ENCODE measurements around the gene SMPDL3B.

Gene SMPDL3B

GRCh38 chr1:27934818-27935549, at the start of gene SMPDL3B:
SMPDL3B (plus strand) TSS chr1:27935000; CDS start chr1:27935184, 184 bp downstream.
- DNase-seq: no peak

GRCh38 chr1:27885114-27885528, 49.7 kb upstream of the SMPDL3B start:
- DNase-seq: no peak

- DNase-seq: no peak
Measured at GRCh38 chr1:27885621-27886352, 49.0 kb upstream of the SMPDL3B start.

GRCh38 chr1:27886353-27886679, 48.5 kb upstream of the SMPDL3B start:
- no peak for DNase-seq

GRCh38 chr1:27886744-27887143, 48.1 kb upstream of the SMPDL3B start:
- DNase-seq: no peak

GRCh38 chr1:27887215-27888021, 47.4 kb upstream of the SMPDL3B start:
- DNase-seq: peak in 2 of 4 experiments; percentile 15 to 31

- no peak for DNase-seq
Measured at GRCh38 chr1:27889506-27889905, 45.3 kb upstream of the SMPDL3B start.

- no peak for DNase-seq
Measured at GRCh38 chr1:27891196-27891889, 43.5 kb upstream of the SMPDL3B start.

- DNase-seq: no peak
Measured at GRCh38 chr1:27894521-27894920, 40.3 kb upstream of the SMPDL3B start.

- DNase-seq: no peak
Measured at GRCh38 chr1:27906759-27907158, 28.0 kb upstream of the SMPDL3B start.

GRCh38 chr1:27912429-27912828, 22.4 kb upstream of the SMPDL3B start:
- no peak for DNase-seq

- DNase-seq: no peak
Measured at GRCh38 chr1:27915082-27915575, 19.7 kb upstream of the SMPDL3B start.

- DNase-seq: no peak
Measured at GRCh38 chr1:27922272-27922671, 12.5 kb upstream of the SMPDL3B start.

GRCh38 chr1:27928216-27928954, 6.4 kb upstream of the SMPDL3B start:
- no peak for DNase-seq

GRCh38 chr1:27931184-27931583, 3.6 kb upstream of the SMPDL3B start:
- DNase-seq: no peak

GRCh38 chr1:27931759-27932158, 3.0 kb upstream of the SMPDL3B start:
- DNase-seq: no peak

GRCh38 chr1:27935721-27936120, 921 bp downstream of the SMPDL3B start:
- no peak for DNase-seq

- no peak for DNase-seq
Measured at GRCh38 chr1:27936370-27936769, 1.6 kb downstream of the SMPDL3B start.

GRCh38 chr1:27937524-27937836, 2.7 kb downstream of the SMPDL3B start:
- DNase-seq: no peak

- no peak for DNase-seq
Measured at GRCh38 chr1:27938488-27938887, 3.7 kb downstream of the SMPDL3B start.

- peak; percentile 19 to 70 (median 54) for DNase-seq
Measured at GRCh38 chr1:27940297-27940696, 5.5 kb downstream of the SMPDL3B start.

- no peak for DNase-seq
Measured at GRCh38 chr1:27940870-27941560, 6.2 kb downstream of the SMPDL3B start.

Data from activated CD4-positive, CD25-positive, alpha-beta regulatory T cell (primary cell).